RPMI7951 (cell line): Measurements from ENCODE around the gene ADGRG3. TPM values are rescaled to one million over a fixed set of nuclear protein-coding genes. Genes with fewer than 3 reads are reported as not detected.

Experiments
- DNase-seq: peaks from one replicate; pipeline ENCODE4 v3.0.0-alpha.2; 2012; ENCODE audit warnings: low read depth
- total RNA-seq: library from RNA; depleted of rRNA; stranded (reverse); fragments of >200 nt; shearing (Covaris generic); gene quantifications from 2 replicates; pipeline ENCODE4 v1.2.3, GENCODE V29; 2014; rRNA removed

ADGRG3 gene
- total RNA-seq, 1 experiment from 2014 or later, result not detected

DNA sequence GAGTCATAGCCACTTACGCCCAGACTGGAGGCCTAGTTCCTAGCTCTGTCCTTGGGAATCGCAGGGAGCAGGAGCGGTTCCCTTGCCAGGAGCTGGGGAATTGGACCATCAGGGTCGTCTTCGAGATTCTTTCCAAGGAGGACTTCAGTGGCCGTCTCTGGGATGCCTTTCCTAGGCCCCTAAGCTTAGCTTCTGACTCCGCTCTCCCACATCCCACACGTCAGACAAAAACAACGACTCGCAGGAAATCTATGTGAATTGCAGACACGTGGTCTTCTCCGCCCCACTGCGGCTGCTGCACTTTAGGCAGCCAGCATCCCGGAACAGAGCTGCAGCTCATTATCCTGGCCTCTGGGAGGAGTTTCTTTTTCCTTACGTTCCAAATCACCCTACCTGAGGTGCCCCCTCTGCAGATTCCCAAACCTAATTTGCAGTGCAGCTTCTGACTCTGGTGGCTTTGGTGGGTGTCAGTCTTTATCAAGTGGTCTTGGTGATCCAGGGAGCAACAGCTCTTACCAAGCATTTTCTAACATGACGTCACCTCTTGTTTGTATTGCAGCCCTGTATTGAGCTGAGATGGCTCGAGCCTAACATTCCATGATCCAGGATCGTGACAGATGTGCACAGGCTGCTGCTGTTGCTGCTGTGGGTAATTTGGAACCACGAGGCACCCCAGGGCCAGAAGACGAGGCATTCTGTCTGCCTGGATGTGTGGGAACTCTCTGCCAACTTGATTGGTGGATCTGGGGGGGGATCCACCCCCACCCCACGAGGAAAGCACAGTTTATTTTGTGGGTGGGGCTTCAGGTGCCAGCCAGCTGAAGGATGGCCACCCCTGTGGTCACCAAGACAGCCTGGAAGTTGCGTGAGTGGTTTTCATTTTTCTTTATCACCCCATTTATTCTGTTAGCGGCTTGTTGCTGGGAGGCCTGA is 68.6 kb downstream of the ADGRG3 start:
- DNase-seq, result peak; percentile 67

DNA sequence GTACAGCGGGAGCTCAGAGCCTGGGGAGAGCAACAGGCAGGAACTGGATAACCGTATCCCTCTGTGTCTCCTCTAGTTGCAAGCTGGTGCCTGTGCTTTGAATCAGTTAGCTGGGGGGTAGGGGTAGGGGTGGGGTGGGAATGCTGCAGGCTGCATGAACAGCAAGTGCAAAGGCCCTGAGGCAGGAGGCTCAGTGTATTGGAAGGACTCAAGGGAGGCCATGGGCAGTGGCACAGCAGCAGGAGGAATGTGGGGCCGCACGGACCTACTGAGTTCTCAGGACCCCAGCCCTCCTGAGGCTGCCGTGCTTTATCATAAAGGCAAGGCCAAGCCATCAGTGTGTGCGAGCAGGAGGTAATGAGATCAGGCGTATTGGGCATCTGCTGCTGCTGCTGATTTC is 70.7 kb downstream of the ADGRG3 start:
- no peak for DNase-seq

Other genes starting within 250 kb of the ADGRG3 start
- 68.0 and 68.9 TPM in 2 replicates for gene CIAPIN1, start 220.9 kb upstream of the ADGRG3 start, total RNA-seq
- gene COQ9, start 220.8 kb upstream of the ADGRG3 start, total RNA-seq, result 51.3 and 56.6 TPM in 2 replicates
- gene POLR2C, start 205.6 kb upstream of the ADGRG3 start, total RNA-seq, result 171 and 186 TPM in 2 replicates
- 16.4 and 17.9 TPM in 2 replicates for gene DOK4, start 181.8 kb upstream of the ADGRG3 start, total RNA-seq
- gene CCDC102A, start 131.7 kb upstream of the ADGRG3 start, total RNA-seq, result 11.3 and 13.3 TPM in 2 replicates
- gene ADGRG5, start 125.7 kb upstream of the ADGRG3 start, total RNA-seq, result 0.24 TPM in 1 of 2 replicates, not detected in the other
- 3.7 and 9.8 TPM in 2 replicates for gene ADGRG1, start 39.7 kb upstream of the ADGRG3 start, total RNA-seq
- gene DRC7, start 26.5 kb downstream of the ADGRG3 start, total RNA-seq, result not detected in 2 replicates
- gene KATNB1, start 67.5 kb downstream of the ADGRG3 start, total RNA-seq, result 17.7 and 19.8 TPM in 2 replicates
- gene KIFC3, start 134.2 kb downstream of the ADGRG3 start, total RNA-seq, result 49.3 and 58.5 TPM in 2 replicates